NOMO-1 (cell line): ENCODE results near the gene GTF2F1.
A peak's percentile ranks its signal among the peaks of the same experiment; 100 is the strongest.
"Not testable (repeated sequence)": the region's sequence is repeated elsewhere in the genome, so short reads cannot be mapped to it uniquely, and the experiment has no call there.

Source experiments
- DNase-seq, 2 experiments: peaks; one replicate each; lab custom pipeline; 2025; ENCODE audit not compliant: unreplicated experiment in 2 of 2; lab: John Stamatoyannopoulos, UW

Gene GTF2F1

GRCh38 chr19:6393074-6393982 is at the start of gene GTF2F1:
TSS of gene GTF2F1 (minus strand) at chr19:6393164. CDS start at chr19:6392995, 169 bp downstream.
- peak; percentile 88 to 92 for DNase-seq

DNA sequence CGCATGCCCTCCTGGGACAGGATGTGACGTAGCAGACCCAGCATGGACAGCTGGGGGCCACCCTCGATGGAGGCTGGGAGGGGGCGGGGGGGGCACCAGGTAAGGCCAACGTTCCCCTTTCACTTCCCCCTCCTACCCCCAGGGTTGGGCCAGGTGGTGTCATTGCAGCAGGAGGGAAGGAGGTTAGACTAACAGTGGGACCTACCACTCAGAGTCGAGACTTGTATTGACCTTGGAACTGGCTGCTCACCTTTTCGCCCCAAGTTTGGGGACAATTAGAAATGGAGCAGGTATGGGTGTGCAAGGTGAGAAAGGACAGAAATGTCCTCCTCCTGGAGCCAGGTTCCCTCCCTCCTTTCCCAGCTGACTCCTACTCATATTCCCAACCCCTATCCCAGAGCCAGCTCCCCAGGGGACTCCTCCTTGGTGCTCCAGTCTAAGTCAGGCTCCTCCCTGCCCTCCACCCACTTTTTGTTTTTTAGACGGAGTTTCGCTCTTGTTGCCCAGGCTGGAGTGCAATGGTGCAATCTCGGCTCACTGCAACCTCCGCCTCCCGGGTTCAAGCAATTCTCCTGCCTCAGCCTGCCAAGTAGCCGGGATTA is 49.2 kb upstream of the GTF2F1 start:
- no peak for DNase-seq

- DNase-seq = no peak
These were observed 47.9 kb upstream of the GTF2F1 start for GRCh38 chr19:6440905-6441304.

DNA sequence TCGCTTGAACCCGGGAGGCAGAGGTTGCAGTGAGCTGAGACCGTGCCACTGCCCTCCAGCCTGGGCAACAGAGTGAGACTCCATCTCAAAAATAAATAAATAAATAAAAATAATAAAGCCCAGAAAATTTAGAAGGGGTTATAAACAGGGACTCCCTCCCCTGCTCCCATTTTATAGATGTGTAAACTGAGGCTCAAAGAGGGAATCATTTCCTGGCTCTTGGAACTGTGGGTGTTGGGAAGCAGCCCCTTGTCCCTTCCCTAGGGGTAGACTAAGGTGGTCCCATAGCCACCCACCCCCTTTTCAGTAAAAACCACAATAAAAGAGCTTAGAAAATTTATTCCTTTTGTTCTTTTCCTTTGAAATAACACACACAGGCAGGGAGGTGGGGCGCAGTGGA is 46.8 kb upstream of the GTF2F1 start:
- no peak for DNase-seq

GRCh38 chr19:6433663-6434062 is 40.7 kb upstream of the GTF2F1 start, which contains the start of gene SLC25A41:
TSS of gene SLC25A41 (minus strand) at chr19:6433763. CDS start at chr19:6433693, 70 bp downstream.
- DNase-seq = no peak

GRCh38 chr19:6433165-6433564 is 40.2 kb upstream of the GTF2F1 start:
- no peak for DNase-seq

DNA sequence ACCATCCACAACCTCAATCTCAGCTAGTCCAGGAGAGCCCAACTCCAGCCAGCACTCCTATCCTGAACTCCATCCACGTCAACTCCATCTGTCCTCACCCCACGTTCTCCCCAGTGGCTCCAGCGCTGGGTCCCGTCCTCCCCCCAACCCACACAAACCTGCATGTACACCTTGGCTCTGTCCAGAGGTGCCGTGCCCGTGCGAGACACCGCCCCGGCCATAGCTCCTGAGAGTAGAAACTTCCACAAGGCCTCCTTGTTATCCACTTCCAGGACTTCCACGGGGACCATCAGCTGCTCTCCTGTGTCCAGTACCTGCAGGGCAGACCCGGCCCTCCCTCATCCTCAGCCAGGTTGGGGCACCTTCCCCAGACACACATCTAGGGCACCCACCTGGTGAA is 38.9 kb upstream of the GTF2F1 start:
- DNase-seq = no peak

GRCh38 chr19:6429419-6430221 is 36.7 kb upstream of the GTF2F1 start:
- peak; percentile 59 to 73 for DNase-seq

- DNase-seq = not testable (repeated sequence)
These were observed 35.9 kb upstream of the GTF2F1 start for GRCh38 chr19:6428692-6429418.

DNA sequence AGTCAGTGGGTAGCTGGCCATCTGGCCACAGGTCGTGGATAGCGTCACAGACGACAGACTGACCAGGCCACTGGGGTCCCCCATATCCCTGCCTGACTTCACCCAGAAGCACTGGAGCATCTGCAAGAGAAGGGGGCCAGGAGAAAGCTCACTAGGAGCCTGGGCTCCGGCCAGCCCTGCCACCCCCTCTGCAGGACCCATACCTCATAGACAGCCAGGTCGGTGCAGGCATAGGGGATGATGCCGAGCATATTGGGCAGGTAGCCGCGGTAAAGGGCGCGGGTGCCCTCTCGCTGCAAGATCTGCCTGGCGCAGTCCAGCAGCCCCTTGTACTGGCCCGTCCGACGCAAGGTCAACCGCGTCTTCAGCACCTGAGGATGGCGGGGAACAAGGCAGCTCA is 34.2 kb upstream of the GTF2F1 start:
- no peak for DNase-seq

DNA sequence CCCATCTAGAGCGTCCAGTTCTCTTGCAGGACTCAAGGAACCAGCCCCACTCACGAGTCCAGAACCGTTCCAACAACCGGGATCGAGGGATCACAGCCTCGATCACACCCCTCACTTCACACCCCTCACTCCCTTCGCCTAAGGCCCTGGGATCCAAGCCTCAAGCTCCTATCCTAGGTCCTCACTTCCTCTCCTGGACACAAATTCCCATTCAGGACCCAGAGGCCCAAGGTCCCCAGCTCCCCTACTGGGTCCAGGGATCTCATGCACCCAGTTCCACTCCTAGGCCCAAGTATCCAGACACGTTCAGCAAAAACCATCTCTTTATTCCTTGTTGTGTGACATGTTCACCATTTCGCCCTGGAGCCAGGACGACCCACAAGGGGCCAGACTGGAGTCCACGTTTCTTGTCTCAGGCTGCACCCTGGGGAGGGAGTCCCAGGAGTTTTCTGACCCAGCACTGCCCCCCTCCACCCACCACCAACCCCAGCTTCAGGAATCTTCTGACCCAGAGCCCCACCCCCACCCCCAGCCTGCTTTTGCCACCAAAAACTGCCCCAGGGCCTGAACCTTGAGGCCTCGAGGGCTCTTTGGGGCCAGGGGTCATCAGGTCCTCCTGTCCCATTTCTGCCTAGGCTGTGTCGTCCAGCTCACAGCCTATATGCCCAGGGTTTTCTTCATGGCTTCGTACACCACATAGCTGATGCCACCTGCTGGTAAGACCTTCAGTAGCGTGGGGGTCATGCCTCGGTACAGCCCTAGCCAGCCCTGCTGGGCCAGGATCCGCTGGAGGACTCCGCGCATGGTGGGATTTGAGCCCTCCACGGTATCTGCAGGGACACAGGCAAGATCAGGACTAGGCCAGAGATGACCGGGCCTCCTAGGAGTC is 33.0 kb upstream of the GTF2F1 start:
- DNase-seq = no peak

GRCh38 chr19:6424939-6425731 is 32.2 kb upstream of the GTF2F1 start:
- DNase-seq = peak; percentile 99 to 100

DNA sequence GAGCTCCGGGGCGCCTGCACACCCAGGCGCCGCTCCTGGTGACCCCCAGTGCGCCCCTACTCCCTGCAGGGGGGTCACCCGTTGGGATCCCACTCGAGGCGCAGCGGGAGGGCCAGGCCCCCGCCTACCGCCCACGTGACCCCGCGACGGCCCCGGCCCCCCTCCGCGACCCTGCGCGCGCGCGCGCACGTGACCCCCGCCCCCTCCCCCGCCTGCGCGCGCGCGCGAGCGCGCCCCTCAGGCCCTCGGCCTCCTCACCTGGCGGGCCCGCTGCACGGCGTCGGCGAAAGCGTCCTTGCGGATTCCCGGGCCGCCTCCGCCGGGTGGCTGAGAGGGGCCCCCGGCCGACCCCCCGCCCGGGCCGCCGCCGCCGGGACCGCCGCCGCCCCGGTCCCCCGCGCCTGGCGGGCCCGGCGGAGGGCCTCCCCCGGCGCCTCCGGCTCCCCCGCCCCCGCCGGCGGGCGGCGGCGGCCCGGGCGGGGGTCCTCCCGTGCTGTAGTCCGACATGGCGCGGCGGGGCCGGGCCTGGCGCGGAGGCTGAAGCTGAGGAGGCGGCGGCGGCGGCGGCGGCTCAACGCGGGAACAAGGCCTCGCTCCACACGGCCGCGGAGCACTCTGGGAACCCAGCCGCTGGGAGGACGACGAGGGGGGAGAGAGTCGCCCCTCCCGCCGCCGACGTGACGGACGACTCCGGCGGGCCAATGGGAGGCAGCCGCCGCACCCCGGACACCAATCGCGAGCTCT is 31.4 kb upstream of the GTF2F1 start, which contains the start of gene KHSRP:
TSS of gene KHSRP (minus strand) at position 617 of the 744 bp plus-strand sequence. CDS start at position 507, 110 bp downstream.
- no peak for DNase-seq

DNA sequence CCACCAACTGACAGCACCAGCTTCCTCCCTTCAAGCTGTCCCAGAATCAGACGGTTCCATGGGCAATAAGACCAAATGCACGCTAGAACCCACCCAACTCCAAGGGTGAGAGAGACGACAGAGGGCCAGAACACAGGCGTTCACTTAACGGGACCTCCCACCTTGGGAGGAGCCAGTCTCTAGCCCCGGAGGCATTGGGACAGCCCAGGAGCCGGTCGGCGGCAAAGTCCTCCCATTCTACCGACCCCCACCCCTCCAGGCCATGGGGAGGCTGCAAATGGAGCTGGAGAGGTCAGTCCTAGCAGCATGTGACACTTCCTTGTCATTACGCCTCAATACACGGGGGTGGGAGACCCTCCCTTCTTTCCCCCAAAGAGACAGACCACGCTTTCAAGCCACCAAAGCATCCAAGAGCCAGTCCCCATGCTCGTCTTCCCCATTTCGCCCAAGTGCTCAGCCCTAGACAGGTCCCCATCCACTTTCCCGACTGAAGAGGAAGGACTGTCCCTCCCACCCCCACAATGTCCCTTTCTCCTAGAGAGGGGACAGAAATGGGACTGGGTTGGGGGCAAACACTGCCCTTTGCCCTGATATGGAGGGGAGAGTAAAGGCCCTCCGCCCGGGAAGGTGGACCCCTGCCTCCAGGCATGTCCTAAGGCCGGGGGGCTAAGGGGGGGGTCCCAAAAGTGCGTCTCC is 30.7 kb upstream of the GTF2F1 start:
- DNase-seq = peak in 1 of 2 experiments; percentile 18

DNA sequence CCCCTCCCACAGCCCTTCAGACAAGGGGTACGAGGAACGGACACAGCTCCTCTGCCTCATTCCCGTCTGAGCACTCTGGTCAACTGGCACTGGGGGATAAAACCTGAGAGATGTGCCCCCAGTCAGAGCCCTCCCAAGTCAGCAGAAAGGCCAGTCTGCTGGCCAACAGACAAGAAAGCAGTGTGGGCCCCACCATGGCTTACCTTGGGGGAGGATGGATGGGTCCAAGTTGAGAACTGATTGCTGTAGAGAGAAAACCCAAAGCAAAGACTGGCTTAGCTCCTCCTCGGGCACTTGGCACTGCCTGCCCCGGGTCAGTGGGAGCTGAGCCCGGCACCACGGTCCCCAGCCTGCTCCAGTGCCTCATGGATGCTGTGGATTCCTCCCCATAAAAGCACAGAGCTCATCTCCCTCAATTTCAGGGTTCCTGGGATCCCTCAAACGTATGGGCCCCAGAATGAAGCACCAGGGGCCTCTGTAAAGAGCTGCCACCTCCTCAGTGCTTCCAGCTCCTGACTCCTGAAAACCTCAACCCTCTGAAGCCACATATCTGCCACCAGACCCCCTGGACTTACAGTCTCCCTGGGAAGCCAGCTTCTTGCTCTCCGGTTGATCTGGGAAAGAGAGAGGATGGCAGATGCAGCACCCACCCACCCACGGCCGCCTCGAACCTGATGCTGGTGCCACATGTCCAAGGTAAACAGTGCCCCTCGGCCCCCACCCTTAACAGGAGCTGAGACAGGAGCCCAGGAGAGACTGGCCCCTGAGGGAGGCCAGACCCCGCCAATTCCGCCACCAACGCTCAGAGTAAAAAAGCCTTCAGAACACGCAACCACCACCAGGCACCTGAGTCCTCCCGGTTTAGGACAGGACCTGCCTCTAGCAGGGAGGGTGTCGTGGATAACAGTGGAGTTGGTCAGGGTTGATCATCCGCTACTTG is 28.4 kb upstream of the GTF2F1 start:
- DNase-seq = no peak

DNA sequence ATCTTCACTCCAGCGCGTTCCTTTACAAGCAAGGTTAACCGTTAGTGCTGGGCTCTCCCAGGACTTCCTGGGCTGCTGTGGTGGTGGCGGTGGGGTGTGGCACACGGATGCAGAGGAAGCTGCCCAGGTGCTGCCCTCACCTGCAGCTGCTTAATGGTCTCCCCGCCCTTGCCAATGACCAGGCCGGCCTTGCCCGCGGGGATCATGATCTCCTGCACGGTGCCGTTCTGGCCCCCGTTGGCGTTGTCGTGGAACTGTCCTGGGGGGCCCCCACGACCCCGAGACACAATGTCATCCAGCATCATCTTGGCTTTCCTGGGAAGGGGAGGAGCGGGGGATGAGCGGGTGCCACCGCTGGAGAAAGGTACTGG is 25.6 kb upstream of the GTF2F1 start:
- no peak for DNase-seq
